Uterus (tissue), 4 donors: ENCODE results near the gene ADGRG6. TPM values are rescaled to one million over a fixed set of nuclear protein-coding genes. Genes with fewer than 3 reads are reported as not detected.

Experiments used
- DNase-seq, 2 donors: peaks; one replicate each; pipeline ENCODE4 v3.0.0-alpha.2; 2019 to 2020
- H3K27ac ChIP-seq, 2 donors: fragments of 200-600 bp; sonication (generic); 1 replicate in 1 of 2; 2 replicates in 1 of 2; pipeline ENCODE4 v1.5.1; 2016 to 2018
- H3K27me3 ChIP-seq, 2 donors: fragments of 200-600 bp; sonication (generic); one replicate each; pipeline ENCODE4 v1.5.1; 2018 to 2019; ENCODE audit warnings: control low read depth in 1 of 2
- H3K36me3 ChIP-seq, 2 donors: fragments of 200-600 bp; sonication (generic); one replicate each; pipeline ENCODE4 v1.5.1; 2019; ENCODE audit warnings: control low read depth in 1 of 2
- H3K4me1 ChIP-seq, 2 donors: fragments of 200-600 bp; sonication (generic); one replicate each; pipeline ENCODE4 v1.5.1; 2018 to 2019; ENCODE audit warnings: control low read depth in 1 of 2
- H3K4me3 ChIP-seq, 2 donors: fragments of 200-600 bp; sonication (generic); 1 replicate in 1 of 2; 2 replicates in 1 of 2; pipeline ENCODE4 v1.5.1; 2018 to 2019; ENCODE audit warnings: mild to moderate bottlenecking in 1 of 2
- H3K9me3 ChIP-seq, 2 donors: fragments of 200-600 bp; sonication (generic); one replicate each; pipeline ENCODE4 v1.5.1; 2019; ENCODE audit warnings: control low read depth in 1 of 2
- CTCF ChIP-seq, 4 experiments: fragments of 200-600 bp in 2 of 4; fragments of 450-650 bp in 2 of 4; sonication (generic) in 2 of 4; IDR thresholded peaks; one replicate each; pipeline ENCODE4 v1.5.1; 2016 to 2019; ENCODE audit warnings: antibody characterized with exemption in 4 of 4, mild to moderate bottlenecking in 2 of 4, moderate library complexity in 1 of 4
- POLR2A ChIP-seq, 2 donors: fragments of 450-650 bp; IDR thresholded peaks; one replicate each; pipeline ENCODE4 v1.6.1; 2016; ENCODE audit warnings: antibody characterized with exemption in 2 of 2, mild to moderate bottlenecking in 1 of 2, moderate library complexity in 1 of 2
- intact Hi-C: fragments of 100-400 bp; cut with DNase I; formaldehyde crosslinking; loops from one replicate; pipeline ENCODE4 v1.15.1; 2023; ENCODE audit warnings: low total_unique reads
- total RNA-seq, 4 donors: library from RNA; depleted of rRNA in 3 of 4; stranded (reverse); fragments of >200 nt in 3 of 4; gene quantifications; one replicate each; pipeline versions ENCODE4 v1.1.0 to v1.2.4, GENCODE V29; 2014 to 2023
- donor health status: DM: yes; HTN: yes; CAD: no.

ADGRG6 gene
- total RNA-seq, 4 donors from 2014 or later = 3.6 to 23.8 (median 9.5) TPM

- H3K27ac ChIP-seq = no peak overlapping the region
- no peak overlapping the region for H3K4me3 ChIP-seq
- no peaks in the 10 kb centered on the region for H3K9me3 ChIP-seq
- H3K4me1 ChIP-seq = no peaks in the 10 kb centered on the region
- intact Hi-C loops = no loop called here
- no peaks in the 10 kb centered on the region for H3K27me3 ChIP-seq
- no peaks in the 10 kb centered on the region for H3K36me3 ChIP-seq
- TF ChIP-seq CTCF (IDR thresholded peaks at IDR 0.05) (no peak), POLR2A (IDR thresholded peaks at IDR 0.05) (no peak)
- DNase-seq = no peak
These were observed 137.1 kb downstream of the ADGRG6 start for GRCh38 chr6:142438898-142439297.

DNA sequence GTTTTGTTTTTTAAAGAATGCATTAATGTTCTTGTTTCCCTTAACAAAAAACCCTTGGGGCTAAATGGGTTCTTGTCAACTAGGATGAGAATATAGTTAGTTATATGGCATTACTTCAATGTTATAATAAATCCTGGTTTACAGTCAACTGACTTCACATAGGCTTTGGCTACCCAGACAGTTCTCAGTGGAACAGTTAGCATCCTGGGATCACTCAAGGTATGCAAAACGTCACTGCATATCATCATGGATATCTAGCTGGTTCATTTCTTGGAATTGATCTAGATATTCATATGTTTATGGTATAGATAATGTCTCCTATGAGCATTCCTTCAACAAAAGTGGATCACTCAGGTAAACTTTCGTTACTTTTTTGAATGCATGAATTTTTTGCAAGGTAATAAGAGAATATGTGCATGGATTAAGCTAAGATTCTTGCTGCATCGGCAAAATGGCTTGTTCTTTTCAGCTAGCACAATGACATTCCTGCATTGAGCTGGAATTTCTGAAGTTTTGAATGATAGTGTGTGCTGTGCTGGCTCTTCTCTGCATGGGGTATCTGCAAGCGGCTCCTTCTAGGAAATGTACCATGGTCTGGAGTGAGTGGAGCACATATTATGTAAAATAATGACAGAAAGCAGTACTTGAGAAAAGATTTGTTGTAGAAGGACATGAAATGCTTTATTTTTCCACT is 138.9 kb downstream of the ADGRG6 start:
- no peaks in the 10 kb centered on the region for H3K4me1 ChIP-seq
- H3K36me3 ChIP-seq = no peaks in the 10 kb centered on the region
- no peaks in the 10 kb centered on the region for H3K9me3 ChIP-seq
- no peak overlapping the region for H3K27ac ChIP-seq
- DNase-seq = no peak
- H3K27me3 ChIP-seq = no peaks in the 10 kb centered on the region
- intact Hi-C loops = no loop called here
- no peak for TF ChIP-seq POLR2A (IDR thresholded peaks at IDR 0.05)
- TF ChIP-seq CTCF (IDR thresholded peaks at IDR 0.05) = no peak
- no peak overlapping the region for H3K4me3 ChIP-seq

DNA sequence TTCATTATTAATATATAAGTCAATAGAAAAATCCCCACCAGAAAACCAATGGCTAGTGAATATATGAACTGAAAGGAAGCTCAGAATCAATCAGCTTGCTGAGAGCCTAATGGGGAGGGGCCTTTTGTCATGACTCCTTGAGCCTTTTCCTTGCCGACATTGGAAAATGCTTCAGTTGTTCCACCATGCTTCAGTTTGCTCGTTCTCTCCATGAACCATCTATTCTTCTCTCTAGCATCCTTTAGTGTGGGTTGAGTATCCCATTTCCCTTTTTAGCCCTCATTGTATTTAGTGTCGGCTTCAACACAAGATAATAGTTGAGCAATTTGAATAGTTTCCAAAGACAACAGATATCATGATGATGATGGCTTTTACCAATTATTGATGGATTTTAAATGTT is 139.9 kb downstream of the ADGRG6 start:
- TF ChIP-seq CTCF (IDR thresholded peaks at IDR 0.05) (no peak), POLR2A (IDR thresholded peaks at IDR 0.05) (no peak)
- Histone ChIP-seq H3K27ac (no peak overlapping the region), H3K4me1 (no peaks in the 10 kb centered on the region), H3K4me3 (no peak overlapping the region), H3K9me3 (no peaks in the 10 kb centered on the region), H3K27me3 (no peaks in the 10 kb centered on the region), H3K36me3 (no peaks in the 10 kb centered on the region)
- intact Hi-C loops = no loop called here
- DNase-seq = no peak

DNA sequence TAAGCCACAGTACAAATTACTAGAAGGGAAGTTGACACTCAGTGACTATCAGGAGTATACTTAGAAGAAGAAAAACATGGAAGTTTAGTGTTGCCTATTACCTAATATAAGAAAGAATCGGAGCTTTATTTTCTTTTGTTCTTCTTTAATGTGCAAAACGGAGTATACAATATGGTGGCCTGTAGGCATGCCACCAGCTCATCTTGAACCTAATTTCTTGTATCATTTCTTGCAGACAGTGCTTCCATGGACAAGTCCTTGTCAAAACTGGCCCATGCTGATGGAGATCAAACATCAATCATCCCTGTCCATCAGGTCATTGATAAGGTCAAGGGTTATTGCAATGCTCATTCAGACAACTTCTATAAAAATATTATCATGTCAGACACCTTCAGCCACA is 141.3 kb downstream of the ADGRG6 start:
- no peak for TF ChIP-seq POLR2A (IDR thresholded peaks at IDR 0.05)
- TF ChIP-seq CTCF (IDR thresholded peaks at IDR 0.05) = no peak
- H3K27me3 ChIP-seq = no peaks in the 10 kb centered on the region
- intact Hi-C loops = no loop called here

DNA sequence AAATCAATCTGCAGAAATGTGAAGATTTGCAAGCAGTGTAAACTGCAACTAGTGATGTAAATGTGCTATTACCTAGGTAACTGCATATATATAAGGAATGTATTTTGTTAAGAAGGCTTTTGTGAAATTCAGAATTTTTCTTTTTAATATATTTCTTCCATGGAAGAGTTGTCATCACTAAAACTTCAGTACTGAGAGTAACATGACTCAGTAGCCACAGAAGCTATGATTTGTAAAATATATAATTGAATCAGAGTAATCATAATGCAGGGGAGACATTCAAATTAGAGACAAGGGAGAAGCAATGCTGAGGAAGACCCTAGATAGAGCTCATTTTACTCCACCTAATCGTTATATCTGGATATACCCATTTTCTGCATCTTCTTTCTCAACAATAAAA is 141.7 kb downstream of the ADGRG6 start:
- Histone ChIP-seq H3K36me3 (no peaks in the 10 kb centered on the region), H3K27me3 (no peaks in the 10 kb centered on the region), H3K4me3 (no peak overlapping the region), H3K9me3 (no peaks in the 10 kb centered on the region), H3K4me1 (no peaks in the 10 kb centered on the region), H3K27ac (no peak overlapping the region)
- no peak for DNase-seq
- TF ChIP-seq POLR2A (IDR thresholded peaks at IDR 0.05) = no peak
- no peak for TF ChIP-seq CTCF (IDR thresholded peaks at IDR 0.05)
- intact Hi-C loops = no loop called here

More for the DNA sequence above, 141.3 kb downstream of the ADGRG6 start:
- DNase-seq = no peak
- Histone ChIP-seq H3K4me1 (no peaks in the 10 kb centered on the region), H3K36me3 (no peaks in the 10 kb centered on the region), H3K4me3 (no peak overlapping the region), H3K9me3 (no peaks in the 10 kb centered on the region), H3K27ac (no peak overlapping the region)
